LNCAP (cell line): ENCODE measurements around the gene ACACA.

Source experiments
- CTCF ChIP-seq: fragments of 450-650 bp; IDR thresholded peaks from 2 replicates; pipeline ENCODE4 v1.5.1; 2017; ENCODE audit warnings: mild to moderate bottlenecking

The ACACA gene

DNA sequence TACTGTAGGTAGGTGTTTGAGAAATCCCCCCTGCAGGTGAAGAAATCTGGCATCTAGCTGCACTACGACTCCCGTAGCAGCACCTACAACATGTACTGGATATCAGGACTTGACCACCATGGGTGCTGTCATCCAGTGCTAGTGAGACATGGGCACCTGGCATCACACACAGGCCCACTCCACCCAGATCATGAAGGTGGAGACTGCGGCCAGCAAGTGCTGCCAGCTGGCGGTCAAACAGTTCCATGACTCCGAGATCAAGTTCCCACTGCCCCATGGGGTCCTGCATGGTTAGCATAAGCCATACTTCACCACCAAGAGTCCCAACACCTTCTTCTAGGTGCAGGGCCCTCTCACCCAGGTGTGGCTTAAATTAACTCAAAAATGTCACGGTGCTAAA lies 243.8 kb downstream of the ACACA start:
- TF ChIP-seq CTCF, result no peak

GRCh38 chr17:37160944-37161343 lies 245.7 kb downstream of the ACACA start:
- no peak for TF ChIP-seq CTCF

DNA sequence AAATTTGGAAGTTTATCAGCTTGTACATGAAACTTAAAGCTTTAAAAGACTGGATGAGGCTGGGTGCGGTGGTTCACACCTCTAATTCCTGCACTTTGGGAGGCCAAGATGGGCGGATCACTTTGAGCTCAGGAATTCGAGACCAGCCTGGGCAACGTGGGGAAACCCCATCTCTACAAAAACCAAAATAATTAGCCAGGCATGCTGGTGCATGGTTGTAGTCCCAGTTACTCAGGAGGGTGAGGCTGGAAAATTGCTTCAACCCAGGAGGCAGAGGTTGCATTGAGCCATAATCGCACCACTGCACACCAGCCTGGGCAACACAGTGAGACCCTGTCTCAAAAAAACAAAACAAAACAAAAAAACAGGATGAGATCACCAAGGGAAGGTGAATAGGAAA lies 248.3 kb downstream of the ACACA start:
- TF ChIP-seq CTCF, result no peak

DNA sequence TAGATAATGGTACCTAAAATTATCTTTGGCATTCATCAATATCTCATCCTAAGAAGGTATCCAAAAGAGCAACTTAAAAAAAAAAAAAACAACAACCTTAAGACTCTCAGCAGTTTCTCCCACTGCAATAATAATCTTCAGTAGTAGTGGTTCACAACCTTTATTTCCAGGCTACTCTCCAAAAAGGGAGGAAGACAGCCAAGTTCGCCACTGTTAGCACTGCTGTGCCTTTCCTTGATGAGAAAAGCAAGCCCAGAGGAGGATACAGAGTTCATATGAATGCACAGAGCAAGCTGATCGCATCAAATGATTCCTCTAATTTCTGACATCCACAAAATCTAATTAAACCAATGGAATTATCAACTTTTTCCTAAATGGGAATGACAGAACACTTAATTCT lies 258.5 kb downstream of the ACACA start:
- TF ChIP-seq CTCF, result no peak

GRCh38 chr17:37147301-37147812 lies 259.3 kb downstream of the ACACA start:
- TF ChIP-seq CTCF, result no peak

DNA sequence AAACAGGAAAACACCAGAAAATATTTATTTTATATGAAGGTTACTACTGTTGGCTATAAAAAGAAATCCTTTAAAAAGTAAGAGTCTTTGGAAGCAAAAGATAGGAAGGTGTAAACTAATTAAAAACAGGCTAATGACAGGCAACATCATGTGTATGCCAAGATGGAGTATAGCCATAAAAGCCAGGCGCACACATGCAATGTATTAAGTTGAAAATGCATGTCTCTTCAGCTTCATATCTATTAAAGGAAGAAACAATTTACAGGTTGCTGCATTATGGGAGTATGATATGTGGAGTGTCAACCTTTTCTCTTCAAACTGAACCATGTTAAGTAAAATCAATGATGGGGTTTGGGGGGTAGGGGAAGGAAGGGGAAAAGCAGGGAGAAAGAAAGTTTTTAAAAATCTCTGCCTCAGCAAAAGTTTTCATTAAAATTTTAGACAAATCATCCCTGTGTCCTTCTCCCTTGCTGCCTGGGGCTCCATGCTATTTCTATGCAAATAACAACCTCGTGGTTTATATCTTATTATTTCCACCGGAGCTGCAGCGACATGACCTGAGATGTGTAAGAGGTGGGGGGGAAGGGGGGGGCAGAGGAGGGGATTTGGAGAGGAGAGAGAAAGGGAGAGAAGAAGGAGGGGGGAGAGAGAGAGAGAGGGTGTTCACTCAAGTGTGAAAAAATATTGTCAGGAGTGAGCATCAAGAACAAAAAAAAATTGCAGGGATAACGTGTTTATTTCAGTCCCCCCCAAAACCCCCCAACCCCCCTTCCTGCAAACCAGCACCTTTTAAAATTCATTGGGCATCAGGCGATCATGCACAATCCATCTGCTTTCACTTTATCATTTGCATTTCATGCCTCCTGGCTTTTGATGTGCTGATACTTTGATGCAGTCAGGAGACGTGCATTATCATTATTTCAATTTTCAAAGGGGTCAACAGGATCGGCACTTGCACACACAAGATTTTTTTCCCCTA lies 260.3 kb downstream of the ACACA start:
- TF ChIP-seq CTCF, result no peak

DNA sequence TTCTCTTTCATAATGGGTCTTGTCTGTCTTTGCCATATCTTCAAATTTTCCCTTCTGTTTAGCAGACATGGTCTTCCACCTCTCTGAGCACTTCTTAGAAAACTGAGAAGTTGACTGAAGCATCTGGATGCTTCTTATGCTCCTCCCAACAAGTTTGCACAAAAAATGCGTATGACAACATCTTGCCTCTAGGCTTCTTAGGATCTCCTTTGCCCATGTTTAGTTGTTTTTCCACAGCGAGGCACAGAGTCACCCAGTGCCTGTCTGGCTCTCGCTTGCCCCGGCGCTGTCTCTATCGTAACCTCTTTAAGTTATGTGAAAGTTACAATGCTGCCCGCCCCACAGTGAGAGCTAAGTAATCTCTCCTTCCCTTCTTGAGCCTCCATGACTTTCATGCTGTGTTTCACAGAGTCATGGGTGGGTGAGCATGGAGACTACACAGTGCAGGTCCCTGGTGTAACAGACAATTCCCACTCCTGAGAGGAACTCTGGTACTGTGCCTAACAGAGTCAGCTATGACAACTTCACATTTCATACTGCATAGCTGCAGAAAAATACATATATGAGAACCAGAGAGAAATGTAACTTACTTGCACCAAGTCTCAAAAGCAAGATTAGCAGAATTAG lies 262.4 kb downstream of the ACACA start:
- no peak for TF ChIP-seq CTCF
